HG03095 (cell line): ENCODE measurements around the gene CCKAR.

Experiments used
- ATAC-seq: cut with Tn5 transposase; IDR thresholded peaks from one replicate; pipeline ENCODE4 v1.9.1; 2021; ENCODE audit warnings: moderate library complexity; ENCODE audit not compliant: unreplicated experiment

Gene CCKAR

DNA sequence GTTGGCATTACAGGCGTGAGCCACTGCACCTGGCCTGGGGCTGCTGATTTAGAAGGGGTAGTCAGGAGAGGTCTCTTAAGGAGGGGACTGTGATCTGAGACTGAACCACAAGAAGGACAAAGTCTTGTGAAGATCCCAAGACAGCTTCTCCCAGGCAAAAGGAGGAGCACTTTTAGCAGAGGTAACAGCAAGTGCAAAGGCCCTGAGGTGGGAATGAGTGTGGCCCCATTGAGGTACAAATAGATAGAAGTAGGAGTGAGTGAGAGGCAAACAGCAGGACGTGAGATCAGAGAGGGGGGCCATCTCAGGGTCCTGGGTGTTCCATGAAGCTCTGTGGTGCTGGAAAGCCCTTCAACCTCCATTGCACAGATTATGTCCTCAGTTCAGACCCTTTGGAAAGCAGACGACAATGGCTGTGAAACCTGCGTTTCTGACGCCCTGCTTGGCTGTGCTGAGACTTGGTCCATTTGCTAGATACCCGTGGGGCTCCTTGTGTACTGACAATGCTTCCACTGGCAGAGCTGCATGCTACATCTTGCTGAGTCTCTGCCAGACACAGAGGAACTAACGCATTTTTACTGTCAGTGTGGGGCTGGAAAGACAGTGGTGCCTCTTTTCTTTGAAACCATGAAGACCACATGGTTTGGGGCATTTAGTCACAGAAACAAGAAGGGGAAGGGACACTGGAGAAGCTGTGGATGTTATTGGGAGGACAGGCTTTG is 1.3 kb upstream of the CCKAR start:
- no peak for ATAC-seq

DNA sequence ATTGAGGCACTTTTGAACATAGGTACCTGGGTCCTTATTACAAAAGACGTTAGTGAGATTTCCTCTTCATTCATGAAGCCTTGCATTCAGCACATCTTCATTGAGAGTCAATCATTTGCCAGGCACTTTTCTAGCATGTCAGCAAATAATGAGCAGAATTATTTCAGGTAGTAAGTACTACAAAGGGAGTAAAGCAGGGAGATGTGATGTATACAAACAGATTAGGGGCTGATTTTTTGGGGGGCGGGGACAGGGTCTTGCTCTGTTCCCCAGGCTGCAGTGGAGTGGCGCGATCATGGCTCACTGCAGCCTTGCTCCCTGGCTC is 638 bp upstream of the CCKAR start:
- ATAC-seq: no peak

DNA sequence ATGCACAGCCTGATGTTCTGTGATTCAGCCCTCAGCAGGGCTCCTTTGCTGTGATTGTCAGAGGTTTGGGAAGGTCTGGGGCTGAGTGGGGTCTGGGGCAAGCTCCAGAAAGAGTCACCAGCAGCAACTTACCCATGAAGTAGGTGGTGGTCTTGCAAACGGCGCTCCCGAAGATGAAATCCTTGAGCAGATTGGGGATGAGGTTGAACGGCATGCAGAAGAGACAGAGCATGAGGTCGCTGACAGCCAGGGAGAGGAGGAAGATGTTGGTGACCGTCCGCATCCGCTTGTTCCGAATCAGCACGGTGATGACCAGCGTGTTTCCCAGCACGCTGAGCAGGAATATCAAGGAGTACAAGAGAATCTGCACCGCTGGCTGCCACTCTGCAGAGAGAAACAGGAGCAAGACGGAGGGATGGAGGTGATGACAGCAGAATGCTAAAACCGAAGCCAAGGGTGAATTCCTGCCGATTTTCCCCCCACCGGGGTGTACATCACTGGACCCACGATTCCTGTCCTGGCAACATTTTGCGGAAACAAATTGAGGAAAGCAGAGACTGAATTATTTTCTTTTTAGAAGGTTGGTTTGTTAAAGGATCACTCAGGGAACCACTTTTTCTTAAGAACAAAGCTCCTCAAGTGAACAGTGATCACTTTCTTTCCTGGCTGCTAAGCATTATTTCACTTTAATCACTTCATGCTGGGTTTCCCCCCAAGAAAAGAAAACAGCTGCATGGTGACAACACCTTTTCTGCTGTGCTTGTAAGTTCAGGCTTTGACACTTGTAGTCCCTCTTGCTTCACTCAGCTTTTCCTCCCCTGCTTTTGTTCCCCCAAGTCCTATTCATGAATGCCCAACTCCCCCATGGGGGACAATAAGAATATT is 941 bp downstream of the CCKAR start:
- ATAC-seq: no peak

DNA sequence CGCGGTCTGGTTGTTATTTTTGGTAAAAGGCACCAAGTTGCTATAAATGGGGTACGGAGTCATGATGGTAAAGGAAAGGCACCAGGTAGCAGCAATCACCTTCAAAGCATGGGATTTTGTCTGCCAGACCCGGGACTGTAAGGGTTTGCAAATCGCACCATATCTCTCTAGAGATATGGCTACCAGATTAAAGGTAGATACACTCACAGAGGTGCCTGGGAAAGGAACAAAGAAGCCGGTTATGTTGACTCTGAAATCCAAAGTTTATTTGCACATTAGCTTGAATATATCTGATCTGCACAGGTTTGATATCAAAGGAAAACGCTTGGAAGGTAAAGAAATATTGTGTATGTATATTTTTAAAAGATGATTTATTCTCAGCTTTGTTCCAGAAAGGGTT is 4.6 kb downstream of the CCKAR start:
- ATAC-seq: no peak

DNA sequence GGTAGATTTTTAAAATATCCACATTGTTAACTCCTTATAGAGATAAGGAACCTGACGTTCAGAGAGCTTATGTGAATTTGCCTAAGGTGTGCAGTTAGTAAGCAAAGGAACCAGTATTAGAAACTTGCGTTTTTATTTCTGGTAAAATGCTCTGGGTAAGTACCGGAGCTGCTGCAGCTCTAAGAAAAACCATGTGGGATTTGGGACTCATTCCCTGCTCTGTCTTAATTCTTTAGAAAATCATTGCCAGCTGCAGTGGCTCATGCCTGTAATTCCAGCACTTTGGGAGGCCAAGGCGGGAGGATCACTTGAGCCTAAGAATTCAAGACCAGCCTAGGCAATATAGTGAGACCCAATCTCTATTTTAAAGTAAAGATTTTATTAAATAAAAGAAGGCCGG is 5.8 kb downstream of the CCKAR start:
- no peak for ATAC-seq

DNA sequence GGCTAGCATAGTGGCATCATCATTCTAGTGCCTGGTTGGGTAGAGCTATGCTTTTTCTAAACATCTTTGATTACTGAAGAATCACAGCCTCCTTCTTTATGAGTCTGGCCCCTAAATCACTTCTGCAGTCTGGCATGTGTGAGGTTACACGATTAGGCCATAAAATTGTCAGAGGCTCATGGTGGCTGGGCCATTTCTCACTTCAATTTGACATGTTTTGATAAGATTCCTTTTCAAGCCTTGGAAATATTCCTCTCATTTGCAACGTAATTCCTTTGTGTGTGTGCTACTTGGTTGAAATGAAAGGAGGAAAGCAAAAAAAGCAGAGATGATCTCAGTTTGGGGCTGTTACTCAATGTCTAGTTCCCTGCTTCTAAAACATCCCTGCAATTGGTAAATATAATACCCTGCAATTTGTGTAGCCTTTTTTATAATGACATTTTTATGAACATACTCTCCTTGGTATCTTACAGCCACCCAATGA is 6.2 kb downstream of the CCKAR start:
- no peak for ATAC-seq

DNA sequence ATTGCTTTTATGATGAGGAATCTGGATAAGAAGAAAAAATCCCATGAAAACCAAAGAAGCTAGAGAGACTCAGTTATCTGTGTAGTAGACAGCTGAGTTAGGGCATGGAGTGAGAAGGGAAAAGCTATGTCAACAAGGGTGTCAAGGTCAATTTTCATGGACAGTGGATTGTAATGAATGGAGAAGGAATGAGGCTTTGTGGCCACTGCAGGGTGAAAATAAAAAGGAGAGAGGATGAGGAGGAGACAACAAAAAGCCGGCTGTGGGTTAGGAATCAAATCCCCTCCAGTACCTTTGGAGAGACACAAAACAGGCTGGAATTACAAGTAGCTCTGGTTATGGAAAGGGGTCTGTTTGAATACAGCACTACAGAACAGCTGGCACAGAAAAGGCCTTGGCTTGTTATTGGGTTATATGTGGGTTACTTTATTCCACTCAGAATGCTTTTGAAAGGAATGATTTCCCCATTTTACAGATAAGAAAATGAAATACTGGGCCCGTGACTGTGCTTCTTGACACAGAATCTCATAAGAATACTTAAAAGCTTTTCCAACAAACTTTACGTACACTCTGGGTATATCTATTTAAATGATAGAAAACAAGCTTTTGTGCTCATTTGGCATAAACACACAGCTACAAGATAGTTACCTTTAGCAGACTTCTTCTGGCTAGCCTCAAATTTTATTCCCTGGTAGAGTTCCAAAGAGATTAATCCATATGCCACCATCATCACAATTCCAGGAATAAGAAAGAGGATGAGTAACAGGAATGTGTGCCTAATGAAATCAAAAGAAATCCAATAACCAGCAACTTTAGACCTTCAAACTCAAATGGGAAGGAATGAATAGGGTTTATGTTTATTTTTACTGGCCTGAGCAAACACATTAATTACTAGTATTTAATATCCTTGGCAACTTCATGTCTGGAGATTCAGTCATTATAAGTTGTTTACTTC is 7.5 kb downstream of the CCKAR start:
- no peak for ATAC-seq

DNA sequence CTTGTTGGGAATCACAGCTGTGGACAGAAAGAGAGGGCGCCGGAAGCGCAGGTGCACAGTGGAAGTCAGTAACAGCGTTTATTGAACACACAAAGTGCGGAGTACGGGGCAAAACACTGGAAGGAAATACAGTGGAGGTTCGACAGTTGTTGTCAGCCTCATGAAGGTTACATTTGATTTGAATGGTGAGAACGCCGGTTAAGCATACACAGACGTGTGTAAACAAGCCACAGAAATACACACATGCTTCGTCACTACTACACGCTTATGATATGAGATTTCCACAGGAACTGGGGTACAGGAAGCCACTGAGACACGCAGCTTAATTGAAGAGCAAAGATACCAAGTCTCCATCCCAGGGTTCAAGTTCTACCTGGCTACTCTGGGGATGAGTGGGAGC is 12.0 kb downstream of the CCKAR start:
- ATAC-seq: no peak

DNA sequence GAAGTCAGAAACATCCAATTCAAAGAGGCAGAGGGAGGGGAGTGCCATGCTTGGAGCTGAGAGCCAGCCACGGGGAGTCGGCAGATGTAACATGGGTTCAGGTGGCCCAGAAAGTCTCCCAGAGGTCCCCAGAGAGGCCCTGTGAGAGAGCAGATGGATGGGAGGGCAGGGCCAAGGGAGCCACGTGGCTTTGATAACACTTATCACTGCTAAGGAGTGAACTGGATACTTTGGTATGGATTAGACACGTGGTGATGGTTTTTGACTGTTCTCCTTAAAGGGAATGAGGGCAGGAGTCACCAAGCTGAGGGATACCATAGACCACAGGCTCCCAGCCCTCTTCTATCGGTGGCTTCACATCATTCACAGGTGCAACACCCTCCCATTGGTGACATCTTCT is 13.7 kb downstream of the CCKAR start:
- ATAC-seq: no peak

DNA sequence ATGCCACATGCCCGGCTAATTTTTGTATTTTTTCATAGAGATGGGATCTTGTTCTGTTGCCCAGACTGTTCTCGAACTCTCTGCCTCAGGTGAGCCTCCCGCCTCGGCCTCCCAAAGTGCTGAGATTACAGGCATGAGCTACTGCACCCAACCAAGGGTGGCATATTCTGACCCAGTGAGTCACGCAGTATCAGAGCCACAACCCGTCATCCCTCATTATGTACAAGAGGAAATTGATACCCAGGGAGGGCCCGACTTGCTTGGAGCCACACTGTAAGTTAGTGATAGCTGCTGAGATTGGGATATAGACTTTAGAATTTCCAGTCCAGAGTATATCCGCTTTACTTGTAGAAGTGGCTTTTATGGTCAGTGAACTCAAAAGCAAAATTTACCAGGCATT is 14.6 kb downstream of the CCKAR start:
- ATAC-seq: no peak

DNA sequence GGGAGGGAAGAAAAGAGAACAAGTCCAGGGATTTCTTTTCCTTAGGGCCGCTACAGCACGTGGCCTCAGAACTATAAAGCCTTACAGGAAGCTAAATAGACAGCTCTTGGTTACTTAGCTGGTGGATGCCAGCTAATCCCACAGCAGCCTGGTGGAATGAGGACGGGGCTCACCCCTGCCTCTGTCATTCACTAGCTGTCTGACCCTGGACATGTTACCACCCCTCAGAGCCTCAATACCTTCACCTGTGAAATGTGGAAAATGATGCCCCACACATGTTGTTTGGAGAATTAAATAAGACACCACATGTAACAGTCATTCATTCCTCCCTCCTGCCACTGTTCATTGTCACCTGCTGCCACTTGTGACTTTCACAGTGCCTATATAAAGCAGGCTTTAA is 15.7 kb downstream of the CCKAR start:
- no peak for ATAC-seq

DNA sequence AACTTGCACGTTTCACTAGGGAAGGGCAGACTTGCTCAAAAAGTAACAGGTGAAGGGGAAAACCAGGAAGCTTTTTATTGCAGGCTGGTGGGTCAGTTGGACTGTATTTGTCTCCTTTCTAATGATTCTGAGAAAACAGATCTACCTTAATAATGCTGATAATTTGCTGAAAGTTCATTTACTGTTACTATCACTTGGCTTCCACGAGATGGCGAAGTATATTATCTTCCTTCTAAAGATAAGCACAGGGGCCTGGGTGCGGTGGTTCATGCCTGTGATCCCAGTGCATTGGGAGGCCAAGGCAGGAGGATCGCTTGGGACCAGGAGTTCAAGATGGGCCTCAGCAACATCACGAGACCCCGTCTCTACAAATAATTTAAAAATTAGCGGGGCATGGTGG is 16.4 kb downstream of the CCKAR start:
- no peak for ATAC-seq

DNA sequence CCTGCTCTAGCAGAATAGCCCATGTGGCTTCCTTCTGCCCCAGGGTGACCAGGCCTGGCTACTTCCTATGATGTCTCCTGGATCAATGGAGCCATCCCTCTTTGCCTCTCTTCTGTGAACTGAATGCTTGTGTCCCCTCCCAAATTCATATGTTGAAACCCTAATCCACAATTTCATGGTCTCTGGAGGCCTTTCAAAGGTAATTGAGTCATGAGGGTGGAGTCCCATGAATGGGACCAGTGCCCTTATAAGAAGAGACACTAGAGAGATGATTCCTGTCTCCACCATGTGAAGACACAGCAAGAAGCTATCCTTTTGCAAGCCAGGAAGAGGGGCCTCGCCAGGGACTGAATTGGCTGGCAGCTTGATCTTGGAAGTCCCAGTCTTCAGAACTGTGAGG is 18.4 kb downstream of the CCKAR start:
- ATAC-seq: no peak

DNA sequence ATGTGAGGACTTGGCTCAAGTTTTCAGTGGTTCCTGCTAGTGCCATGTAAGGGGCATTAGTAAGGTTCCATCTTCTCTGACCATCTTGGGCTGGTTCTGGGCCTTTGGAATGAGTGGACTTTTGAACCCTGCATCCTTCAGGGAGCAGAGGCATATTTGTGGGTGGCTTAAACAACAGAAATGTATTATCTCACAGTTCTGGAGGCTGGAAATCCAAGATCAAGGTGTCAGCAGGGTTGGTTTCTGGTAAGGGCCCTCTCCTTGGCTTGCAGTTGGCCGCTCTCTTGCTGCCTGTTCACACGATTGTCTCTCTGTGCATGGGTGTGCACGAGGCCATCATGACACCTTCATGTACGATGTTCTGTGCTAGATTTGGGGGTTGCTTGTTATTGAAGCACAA is 21.3 kb downstream of the CCKAR start:
- no peak for ATAC-seq

DNA sequence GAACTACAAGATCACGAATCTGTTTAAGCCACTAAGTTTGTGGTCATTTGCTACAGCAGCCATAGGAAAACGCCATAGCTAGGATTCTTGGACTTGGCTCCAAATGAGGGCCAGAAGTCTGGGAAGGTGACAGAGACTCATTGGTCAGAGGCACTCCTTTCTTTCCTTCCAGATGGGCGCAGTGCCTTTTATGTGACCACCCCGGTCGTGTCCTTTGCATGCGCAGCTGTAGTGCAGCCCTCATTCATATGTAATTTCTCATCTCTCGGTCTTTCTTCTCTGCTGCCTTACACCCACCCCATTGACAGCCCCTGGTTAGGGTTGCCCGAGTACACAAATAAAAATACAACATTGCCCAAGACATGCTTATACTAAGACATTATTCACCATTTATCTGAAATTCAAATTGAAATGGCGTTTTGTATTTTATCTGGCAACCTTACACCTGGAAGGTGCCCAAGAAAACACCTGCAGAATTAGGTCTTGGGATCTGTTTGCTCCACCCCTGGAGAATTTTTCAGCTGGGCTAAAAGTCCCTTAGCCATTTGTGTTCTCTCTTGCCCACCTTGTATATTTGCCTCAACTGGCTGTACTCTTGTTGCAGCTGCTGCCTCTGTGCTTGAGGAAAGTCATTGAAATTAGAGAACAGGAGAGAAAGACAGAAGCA is 21.9 kb downstream of the CCKAR start:
- no peak for ATAC-seq

DNA sequence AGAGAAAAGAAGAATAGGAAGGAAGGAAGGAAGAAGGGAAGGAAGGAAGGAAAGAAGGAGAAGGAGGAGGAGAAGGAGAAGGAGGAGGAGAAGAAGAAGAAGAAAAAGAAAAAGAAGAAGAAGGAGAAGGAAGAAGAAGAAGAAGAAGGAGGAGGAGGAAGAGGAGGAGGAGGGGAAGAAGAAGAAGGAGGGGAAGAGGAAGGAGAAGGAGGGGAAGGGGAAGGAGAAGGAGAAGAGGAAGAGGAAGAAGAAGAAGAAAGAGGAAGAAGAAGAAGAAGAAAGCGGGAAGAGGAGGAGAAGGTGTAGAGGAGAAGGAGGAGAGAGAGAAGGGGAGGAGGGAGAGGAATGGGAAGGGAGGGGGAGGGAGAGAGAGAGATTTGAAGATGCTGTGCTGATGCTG is 22.6 kb downstream of the CCKAR start:
- no peak for ATAC-seq

DNA sequence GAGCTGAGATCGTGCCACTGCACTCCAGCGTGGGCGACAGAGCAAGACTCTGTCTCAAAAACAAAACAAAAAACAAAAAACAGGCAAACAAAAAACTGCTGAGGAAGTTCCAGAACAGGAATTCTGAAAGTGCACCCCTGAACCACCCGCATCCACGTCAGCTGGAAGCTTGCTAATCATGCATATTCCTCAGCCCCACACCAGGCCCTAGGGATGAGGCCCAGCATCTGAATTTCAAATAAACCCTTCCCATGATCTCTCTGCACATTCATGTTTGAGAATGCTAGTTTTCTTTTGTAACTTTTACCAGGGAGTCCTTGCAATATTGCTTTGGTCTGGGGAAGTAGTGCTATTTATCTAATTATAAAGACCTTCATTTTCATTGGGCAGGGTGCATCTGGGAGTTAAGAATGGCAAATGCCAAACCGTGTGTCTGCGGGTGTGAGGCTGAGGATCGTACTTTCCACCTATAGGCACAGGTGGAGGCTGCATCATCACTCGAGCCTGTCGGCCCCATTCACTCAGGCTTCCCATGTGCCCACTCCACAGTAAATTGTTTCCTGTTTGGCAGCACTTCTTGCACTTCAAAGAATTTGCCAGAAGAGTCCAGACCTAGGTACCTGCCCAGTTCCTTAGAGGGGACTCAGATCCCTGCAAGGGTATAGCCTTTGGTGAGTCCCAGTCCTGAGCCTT is 23.6 kb downstream of the CCKAR start:
- ATAC-seq: no peak

DNA sequence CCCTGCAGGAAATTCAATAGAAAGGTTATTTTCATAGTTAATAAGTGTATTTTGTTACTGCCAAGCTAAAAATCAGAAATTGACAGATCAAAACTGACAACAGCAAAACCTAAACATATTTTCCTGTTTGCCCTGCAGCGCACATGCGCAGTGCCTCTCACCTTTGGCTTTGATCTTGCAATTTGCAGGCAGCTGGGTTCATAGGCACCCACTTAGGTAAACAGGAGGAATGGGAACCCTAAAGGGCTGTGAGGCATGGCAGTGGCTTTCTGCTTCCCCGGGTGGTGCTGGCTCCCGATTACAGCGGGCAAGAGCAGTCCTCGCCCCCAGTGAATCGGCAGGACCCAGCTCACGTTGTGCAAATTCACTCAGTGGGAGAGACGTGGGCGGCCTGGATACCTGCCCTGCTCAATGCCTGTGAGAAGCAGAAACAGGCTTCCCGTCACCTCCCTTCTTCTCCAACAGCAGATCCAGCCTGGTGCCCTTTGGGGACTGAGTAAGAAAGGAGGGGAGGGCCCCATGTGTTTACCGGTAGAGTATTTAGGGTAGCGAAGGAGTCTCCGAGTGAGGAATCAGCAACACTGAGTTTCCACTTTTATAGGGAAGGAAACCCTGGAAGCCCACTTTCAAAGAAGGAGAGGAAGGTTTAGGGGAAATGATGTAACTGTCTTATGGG is 25.7 kb downstream of the CCKAR start:
- ATAC-seq: no peak

DNA sequence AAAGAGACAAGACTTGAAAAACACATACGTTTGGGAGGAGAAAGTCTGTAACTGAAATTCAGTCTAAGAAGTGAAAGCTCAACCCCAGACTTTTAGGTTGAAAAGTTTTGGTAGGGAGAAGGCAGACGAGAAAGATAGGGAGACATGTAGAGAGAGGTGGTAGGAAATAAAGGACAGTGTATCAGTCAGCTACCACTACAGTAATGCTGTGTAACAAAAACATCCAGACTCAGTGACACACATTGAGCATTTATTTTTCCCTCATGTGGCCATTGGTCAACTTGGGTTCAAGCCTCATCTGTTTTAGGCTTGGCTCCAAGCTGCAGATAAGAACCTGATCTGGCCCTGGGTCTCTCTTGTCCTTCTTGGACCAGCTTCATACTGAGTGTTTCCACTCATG is 26.9 kb downstream of the CCKAR start:
- no peak for ATAC-seq

DNA sequence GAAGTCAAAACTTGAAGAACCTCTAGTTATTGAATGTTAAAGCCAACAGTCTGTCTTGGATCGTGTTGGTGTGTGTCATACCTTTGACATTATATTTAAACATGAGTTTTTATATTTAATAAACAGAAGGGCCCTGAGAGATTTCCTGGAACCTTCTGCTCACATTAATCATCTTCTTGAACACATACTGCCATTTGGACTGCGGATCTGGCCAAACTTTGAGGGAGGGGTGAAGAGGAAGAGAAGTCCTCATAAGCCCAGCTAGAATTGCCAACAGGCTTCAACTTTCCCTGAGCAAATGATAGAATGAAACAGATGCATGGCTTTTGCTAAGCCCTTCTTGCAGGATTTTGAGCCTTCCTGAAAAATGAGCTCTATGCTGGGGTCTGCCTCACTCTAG is 27.4 kb downstream of the CCKAR start:
- no peak for ATAC-seq
